ENCODE data around the gene VAT1.

DNA sequence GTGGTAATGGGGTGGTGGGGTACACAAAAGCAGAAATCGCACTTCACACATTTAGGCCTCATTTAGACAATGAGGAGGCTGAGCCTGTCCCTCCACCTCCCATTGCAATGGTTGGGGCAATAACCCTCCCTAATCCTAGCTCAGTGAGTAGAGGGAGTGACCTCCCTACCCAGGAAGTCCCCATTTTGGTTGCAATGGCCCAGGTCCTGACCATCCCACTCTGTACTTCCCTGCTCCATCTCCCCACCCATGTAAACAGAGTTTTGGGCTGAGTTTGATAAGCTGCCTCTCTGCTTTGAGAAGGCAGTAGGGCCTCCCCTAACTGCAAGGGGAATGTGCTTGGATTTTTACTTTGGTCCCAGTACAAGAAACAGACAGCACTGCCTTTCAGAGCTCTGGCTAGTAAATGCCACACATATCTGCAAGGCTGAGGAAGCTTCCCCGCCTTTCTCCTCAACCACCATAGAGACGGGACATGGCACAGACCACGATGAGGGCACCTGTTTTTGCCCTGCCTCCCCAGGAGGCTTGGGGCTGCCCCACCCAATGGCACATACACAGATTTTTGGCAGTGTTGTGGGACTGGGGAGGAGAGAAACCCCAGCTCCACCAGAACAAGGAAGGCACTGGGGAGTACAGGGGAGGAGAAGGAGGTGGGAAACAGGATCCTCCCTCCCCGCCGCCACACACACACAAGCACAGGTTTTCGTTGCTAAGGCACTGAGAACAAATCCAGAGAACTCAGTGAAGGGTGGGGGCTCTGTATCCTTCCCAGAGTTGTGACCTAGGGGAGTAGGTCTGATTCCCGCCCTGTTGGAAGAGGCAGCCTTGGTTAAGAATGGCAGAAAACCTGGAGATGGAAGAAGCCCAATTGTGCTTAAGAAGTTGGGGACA, 7.3 kb downstream of the VAT1 start:
- TF ChIP-seq, protein P1, sequence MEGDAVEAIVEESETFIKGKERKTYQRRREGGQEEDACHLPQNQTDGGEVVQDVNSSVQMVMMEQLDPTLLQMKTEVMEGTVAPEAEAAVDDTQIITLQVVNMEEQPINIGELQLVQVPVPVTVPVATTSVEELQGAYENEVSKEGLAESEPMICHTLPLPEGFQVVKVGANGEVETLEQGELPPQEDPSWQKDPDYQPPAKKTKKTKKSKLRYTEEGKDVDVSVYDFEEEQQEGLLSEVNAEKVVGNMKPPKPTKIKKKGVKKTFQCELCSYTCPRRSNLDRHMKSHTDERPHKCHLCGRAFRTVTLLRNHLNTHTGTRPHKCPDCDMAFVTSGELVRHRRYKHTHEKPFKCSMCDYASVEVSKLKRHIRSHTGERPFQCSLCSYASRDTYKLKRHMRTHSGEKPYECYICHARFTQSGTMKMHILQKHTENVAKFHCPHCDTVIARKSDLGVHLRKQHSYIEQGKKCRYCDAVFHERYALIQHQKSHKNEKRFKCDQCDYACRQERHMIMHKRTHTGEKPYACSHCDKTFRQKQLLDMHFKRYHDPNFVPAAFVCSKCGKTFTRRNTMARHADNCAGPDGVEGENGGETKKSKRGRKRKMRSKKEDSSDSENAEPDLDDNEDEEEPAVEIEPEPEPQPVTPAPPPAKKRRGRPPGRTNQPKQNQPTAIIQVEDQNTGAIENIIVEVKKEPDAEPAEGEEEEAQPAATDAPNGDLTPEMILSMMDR (IDR thresholded peaks at IDR 0.05), result no peak
- no peak for TF ChIP-seq POLR2A (IDR thresholded peaks at IDR 0.05)

Measured in thyroid gland (tissue), 4 donors.